Dendritic cell treated with granulocyte-macrophage colony-stimulating factor and Interleukin-4, amounts not matched to agents 40 ng/mL and 50 ng/mL, for 4 days (primary cell): ENCODE results near the gene NKAIN2.
"Not testable (repeated sequence)": the region's sequence is repeated elsewhere in the genome, so short reads cannot be mapped to it uniquely, and the experiment has no call there.

Source experiments
- H3K27ac Mint-ChIP-seq: one replicate; pipeline ENCODE4 v1.8.0; 2022; ENCODE audit warnings: mild to moderate bottlenecking, mixed read lengths
- H3K27me3 Mint-ChIP-seq: one replicate; pipeline ENCODE4 v1.8.0; 2022; ENCODE audit warnings: mild to moderate bottlenecking, mixed read lengths
- H3K36me3 Mint-ChIP-seq: one replicate; pipeline ENCODE4 v1.8.0; 2022; ENCODE audit warnings: low read depth, mixed read lengths
- H3K4me1 Mint-ChIP-seq: one replicate; pipeline ENCODE4 v1.8.0; 2022; ENCODE audit warnings: low read depth, mixed read lengths
- H3K4me3 Mint-ChIP-seq: one replicate; pipeline ENCODE4 v1.8.0; 2022; ENCODE audit warnings: mild to moderate bottlenecking, moderate library complexity, mixed read lengths
- H3K9me3 Mint-ChIP-seq: one replicate; pipeline ENCODE4 v1.8.0; 2022; ENCODE audit warnings: mixed read lengths
- intact Hi-C: fragments of 100-400 bp; cut with micrococcal nuclease; formaldehyde crosslinking; loops from one replicate; pipeline ENCODE4 v1.15.0; 2022

The NKAIN2 gene

DNA sequence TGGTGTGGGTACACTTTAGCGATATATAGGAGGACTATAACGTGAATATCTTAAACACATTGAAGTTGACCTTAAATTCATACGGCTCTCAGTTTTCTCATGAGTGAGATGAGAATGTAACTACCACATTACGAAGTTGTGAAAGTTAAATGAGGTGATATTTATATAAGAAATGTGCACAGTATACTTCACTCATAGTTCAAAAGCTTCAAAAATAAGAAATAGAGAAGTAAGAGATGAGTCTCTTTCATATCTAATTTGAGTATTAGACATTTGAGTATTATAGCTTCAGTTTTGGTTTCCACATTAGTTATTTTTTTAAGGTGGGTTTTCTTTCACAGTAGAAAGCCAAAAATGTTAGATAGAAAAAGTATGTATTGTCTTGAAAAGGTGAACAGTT lies 183.3 kb downstream of the NKAIN2 start:
- intact Hi-C loops: no loop called here
- Mint-ChIP-seq H3K9me3 (no peaks in the 10 kb centered on the region), H3K27me3 (no peaks in the 10 kb centered on the region), H3K4me1 (no peaks in the 10 kb centered on the region), H3K4me3 (no peak overlapping the region), H3K27ac (no peak overlapping the region), H3K36me3 (no peaks in the 10 kb centered on the region)

DNA sequence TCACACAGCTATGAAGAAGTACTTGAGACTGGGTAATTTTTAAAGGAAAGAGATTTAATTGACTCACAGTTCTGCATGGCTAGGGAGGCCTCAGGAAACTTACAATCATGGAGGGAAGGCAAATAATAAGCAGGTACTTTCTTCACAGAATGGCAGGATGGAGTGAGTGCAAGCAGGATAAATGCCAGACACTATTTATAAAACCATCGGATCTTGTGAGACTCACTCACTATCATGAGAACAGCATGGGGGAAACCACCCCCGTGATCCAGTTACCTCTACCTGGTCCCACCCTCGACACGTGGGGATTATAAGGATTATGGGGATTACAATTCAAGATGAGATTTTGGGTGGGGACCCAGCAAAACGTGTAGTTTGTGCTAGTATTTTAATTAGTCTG lies 186.3 kb downstream of the NKAIN2 start:
- H3K27me3 Mint-ChIP-seq, H3K9me3 Mint-ChIP-seq, H3K27ac Mint-ChIP-seq, intact Hi-C loops, H3K36me3 Mint-ChIP-seq, H3K4me3 Mint-ChIP-seq, H3K4me1 Mint-ChIP-seq: not testable (repeated sequence)

DNA sequence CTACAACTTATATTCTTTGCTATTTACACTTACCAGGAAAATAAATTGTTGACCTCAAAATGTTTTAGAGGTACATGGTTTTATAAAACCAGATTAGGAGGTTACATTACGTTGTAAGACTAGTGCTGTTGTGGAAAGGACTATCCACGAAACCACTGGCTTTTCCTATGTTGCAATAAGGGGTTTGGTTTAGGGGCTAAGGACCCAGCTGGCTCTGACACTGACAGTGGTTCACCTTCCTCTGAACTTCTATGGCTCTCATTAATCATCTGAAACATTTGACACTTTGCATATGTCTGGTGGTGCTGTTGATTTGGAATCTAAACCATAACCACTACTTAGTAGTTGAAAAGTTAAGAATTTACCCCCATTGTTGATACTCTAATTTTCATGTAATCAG lies 186.7 kb downstream of the NKAIN2 start:
- Mint-ChIP-seq H3K36me3 (no peaks in the 10 kb centered on the region), H3K4me1 (no peaks in the 10 kb centered on the region), H3K27me3 (no peaks in the 10 kb centered on the region), H3K4me3 (no peak overlapping the region), H3K27ac (no peak overlapping the region), H3K9me3 (no peaks in the 10 kb centered on the region)
- intact Hi-C loops: no loop called here

DNA sequence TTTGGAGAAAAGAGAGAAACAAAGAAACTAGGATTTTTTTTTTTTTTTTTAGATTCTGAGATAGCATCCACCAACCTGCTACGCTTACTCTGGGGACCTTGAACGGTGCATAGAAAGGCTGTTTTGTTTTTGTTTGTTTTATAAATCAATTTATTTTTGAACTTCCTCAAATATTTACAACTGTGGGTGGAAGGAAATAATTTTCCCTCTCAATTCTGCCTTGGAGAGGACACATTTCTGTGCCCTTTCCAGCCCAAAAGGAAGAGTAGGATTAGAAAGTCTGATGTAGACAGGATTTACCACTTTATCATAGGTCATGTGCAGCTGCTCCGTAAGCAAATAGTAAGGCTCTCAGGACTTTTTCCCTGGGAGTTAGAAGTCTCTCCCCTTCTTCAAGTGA lies 190.5 kb downstream of the NKAIN2 start:
- Mint-ChIP-seq H3K27ac (no peak overlapping the region), H3K27me3 (no peaks in the 10 kb centered on the region), H3K4me1 (no peaks in the 10 kb centered on the region), H3K36me3 (no peaks in the 10 kb centered on the region), H3K9me3 (no peaks in the 10 kb centered on the region), H3K4me3 (no peak overlapping the region)
- intact Hi-C loops: no loop called here

DNA sequence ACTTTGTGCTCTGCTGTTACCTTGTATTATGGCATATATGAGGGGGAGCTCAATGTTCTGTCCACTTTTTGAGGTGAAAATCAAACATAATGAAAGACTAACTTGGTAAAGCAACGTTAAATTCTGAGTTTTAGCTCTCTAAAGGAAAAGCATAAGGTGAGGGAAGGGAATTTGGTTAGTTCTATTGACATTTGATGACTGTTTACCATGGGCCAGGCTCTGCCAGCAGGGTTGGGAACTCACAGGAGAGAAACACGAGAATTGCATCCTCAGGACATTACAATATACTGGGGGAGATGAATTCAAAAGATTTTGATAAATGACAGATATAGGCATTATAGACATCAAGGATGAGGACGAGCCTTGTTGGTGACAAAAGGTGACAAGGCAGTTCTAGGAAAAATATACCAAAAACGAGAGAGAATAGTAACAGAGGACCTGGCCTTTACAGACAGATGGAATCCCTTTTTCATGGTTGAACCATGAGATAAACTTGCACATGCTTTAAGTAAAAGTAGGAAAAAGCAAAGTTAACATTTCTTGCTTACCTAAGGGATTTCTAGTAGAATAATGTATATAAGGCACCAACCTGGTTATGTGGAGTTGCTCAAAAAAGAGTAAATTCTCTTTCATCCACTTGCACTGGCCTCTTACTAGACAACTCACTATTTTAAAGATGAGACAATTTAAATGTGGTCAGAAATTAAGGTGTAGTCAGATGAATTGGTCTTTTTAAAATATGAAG lies 191.4 kb downstream of the NKAIN2 start:
- no peaks in the 10 kb centered on the region for H3K9me3 Mint-ChIP-seq
- intact Hi-C loops: no loop called here
- H3K4me3 Mint-ChIP-seq: no peak overlapping the region
- H3K36me3 Mint-ChIP-seq: no peaks in the 10 kb centered on the region
- no peaks in the 10 kb centered on the region for H3K27me3 Mint-ChIP-seq
- no peaks in the 10 kb centered on the region for H3K4me1 Mint-ChIP-seq
- no peak overlapping the region for H3K27ac Mint-ChIP-seq

DNA sequence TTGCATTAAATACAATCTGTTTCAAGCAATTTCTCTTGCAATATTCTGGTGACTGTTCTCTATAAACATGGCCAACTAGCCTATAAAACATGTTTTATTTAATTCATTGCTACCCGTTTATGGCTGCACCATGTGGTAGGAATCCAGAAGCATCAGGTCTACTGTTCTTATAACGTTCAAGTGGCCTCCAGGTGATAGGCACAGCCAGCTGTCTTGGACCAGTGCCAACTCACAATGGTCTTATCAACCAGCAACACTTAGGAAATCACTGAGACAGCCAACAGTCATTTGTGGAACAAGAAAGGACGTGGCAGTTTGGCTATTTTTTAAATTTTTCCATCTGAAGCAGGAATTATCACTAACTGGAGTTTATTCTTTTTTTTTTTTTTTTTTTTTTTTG lies 193.6 kb downstream of the NKAIN2 start:
- no peaks in the 10 kb centered on the region for H3K9me3 Mint-ChIP-seq
- intact Hi-C loops: no loop called here
- H3K36me3 Mint-ChIP-seq: no peaks in the 10 kb centered on the region
- H3K4me1 Mint-ChIP-seq: no peaks in the 10 kb centered on the region
- H3K4me3 Mint-ChIP-seq: no peak overlapping the region
- no peak overlapping the region for H3K27ac Mint-ChIP-seq
- H3K27me3 Mint-ChIP-seq: no peaks in the 10 kb centered on the region

DNA sequence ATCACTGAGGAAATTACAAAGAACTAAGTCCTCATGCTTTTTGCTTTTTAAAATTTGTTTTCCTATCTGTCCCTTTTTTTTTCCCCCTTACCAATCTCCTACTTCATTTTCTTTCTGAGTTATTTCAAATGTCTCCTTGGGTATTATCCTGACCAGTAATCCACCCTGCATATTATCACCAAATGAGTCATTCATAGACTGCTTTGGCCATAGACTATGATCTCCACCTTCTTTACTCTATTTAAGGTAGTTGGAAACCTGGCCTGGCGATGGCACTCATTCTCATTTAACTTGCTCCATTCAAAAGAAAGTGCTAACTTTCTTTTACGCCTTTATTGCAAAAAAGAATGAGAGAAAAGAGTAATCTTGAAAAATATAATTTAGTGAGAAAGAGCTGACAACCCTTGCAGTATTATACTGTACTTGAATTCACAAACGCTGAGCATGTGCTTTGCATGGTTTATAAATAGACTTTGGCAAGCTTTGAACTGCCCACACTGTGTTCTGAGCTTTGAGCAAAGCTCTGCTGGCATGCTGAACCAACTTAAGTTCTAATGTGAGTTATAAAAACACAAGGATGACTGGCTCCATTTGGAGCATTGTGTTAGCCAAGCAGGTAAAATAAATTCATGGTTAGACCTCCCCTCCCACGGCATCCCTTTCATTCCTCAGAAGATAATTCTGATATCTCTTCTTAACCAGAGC lies 198.9 kb downstream of the NKAIN2 start:
- intact Hi-C loops: no loop called here
- no peaks in the 10 kb centered on the region for H3K4me1 Mint-ChIP-seq
- no peak overlapping the region for H3K4me3 Mint-ChIP-seq
- no peaks in the 10 kb centered on the region for H3K27me3 Mint-ChIP-seq
- H3K9me3 Mint-ChIP-seq: no peaks in the 10 kb centered on the region
- no peaks in the 10 kb centered on the region for H3K36me3 Mint-ChIP-seq
- no peak overlapping the region for H3K27ac Mint-ChIP-seq

DNA sequence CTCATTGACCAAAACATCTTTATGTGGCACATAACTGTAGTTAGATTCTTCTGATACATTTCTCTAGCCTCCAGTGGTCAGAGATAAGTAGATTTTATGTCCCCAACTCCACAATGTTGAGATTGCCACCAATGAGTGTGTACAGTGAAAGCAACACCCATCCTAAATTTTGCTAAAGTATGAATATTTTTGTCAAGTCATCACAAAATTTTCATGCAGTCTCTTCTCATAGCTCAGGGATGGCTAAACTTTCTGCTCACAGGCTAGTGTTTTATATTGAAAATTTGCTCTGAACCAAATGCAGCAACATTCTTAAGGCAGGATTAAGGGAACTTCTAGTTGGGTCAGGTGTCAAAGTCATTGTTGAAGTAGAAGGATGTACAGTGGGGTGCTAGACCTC lies 203.6 kb downstream of the NKAIN2 start:
- no peaks in the 10 kb centered on the region for H3K4me1 Mint-ChIP-seq

DNA sequence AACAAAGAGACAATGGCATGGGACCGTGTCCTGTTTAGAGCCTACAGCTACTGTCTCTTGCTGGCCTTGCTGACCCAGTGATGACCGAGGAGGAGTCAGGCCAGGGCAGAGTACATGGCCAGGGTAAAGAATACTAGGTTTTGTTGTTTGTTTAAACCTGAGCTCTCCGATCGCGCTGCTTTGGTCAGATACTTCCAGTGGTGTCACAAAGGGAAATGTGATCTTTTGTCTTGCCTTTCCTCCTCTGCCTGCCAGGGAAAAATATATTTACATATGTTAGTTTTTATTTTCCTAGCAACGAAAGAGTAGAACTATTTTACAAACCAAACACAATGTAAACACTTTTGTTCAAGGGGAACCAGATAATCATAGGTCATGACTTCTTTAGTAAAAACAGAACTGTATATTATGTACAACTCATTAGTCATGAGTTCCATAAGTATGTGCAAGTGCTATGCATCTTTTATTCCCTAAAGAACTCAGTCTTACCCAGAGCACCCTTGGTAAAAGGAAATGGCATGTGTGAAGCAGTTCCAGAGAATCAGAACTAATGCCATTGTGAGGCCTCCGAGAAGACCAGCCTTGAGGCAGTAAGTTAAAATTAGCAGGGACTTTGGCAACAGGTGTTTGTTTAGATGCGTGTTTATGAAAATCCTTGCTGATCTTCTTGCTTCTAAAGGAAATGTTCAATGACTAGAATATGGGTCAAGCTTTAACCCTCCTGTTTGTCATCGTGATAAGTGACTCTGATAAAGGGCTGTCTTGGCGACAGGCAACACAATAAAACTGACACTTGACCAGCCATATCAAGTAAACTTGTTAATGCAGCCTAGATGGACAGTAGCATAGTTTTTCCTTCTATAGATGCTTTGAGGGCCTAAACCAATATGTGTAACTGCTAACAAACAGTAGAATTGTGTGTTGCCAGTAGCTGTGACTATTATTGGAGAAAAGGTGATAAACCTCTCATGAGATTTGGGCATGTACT lies 204.6 kb downstream of the NKAIN2 start:
- H3K27ac Mint-ChIP-seq: no peak overlapping the region
- intact Hi-C loops: no loop called here
- no peaks in the 10 kb centered on the region for H3K27me3 Mint-ChIP-seq
- H3K4me3 Mint-ChIP-seq: no peak overlapping the region
- no peaks in the 10 kb centered on the region for H3K36me3 Mint-ChIP-seq
- no peaks in the 10 kb centered on the region for H3K4me1 Mint-ChIP-seq
- no peaks in the 10 kb centered on the region for H3K9me3 Mint-ChIP-seq

More for the DNA sequence above, 203.6 kb downstream of the NKAIN2 start:
- Mint-ChIP-seq H3K27ac (no peak overlapping the region), H3K9me3 (no peaks in the 10 kb centered on the region), H3K36me3 (no peaks in the 10 kb centered on the region), H3K4me3 (no peak overlapping the region), H3K27me3 (no peaks in the 10 kb centered on the region)
- intact Hi-C loops: no loop called here

DNA sequence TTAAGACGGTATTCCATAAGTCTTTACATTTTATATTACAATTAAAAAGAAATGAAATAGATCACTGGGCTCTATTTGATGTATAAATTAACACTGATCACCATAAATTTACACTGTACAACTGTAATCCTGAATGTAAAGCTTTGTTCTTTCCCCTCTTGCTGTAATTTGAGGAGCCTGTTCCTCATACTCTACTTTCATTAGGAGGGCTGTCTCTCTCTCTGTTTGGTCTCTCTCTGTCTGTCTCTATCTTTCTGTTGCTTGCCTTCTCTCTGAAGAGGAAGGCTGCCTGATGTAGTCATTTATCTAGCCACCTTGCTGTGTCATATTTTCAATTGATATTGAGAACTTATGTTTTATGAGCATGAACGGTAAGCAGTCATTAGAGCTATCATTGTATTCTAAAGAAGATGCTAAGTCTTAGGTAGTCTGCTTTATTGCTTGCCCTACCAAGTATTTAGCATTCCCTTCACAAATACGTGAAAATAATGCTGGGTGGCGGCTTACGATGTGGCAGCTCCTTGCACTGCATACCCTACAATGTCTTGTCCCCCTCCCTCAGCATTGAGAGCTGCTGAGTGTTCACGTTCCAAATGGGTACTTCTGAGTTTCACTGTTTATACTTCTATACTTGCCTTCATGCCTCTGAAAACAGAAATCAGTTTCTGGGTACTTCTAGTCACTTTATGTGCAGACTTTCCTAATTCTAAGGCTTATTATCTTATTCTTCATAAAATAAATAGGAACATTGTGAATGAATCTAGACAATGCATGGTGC lies 205.5 kb downstream of the NKAIN2 start:
- Mint-ChIP-seq H3K27me3 (no peaks in the 10 kb centered on the region), H3K36me3 (no peaks in the 10 kb centered on the region), H3K4me3 (no peak overlapping the region), H3K27ac (no peak overlapping the region), H3K9me3 (no peaks in the 10 kb centered on the region), H3K4me1 (no peaks in the 10 kb centered on the region)
- intact Hi-C loops: no loop called here

DNA sequence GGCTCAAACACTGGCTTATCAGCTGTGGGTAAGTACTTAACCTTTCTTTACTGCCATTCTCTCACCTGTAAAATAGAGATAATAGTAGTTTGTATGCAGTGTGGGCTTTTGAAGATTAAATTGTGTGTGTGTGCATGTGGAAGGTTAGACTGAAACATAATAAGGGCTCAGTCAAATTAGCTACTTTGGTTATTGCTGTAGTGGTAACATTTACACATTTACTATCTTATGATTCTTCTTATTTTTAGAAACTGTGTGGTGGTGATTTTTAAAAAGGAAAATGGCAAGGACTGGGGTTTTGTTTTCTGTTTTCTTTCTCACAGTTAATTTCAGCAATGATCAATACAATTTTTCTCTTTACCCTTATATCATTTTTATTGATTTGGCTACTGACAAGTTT lies 206.9 kb downstream of the NKAIN2 start:
- H3K9me3 Mint-ChIP-seq: no peaks in the 10 kb centered on the region
- no peak overlapping the region for H3K4me3 Mint-ChIP-seq
- H3K27me3 Mint-ChIP-seq: no peaks in the 10 kb centered on the region
- H3K4me1 Mint-ChIP-seq: no peaks in the 10 kb centered on the region
- intact Hi-C loops: no loop called here
- no peaks in the 10 kb centered on the region for H3K36me3 Mint-ChIP-seq
- no peak overlapping the region for H3K27ac Mint-ChIP-seq

DNA sequence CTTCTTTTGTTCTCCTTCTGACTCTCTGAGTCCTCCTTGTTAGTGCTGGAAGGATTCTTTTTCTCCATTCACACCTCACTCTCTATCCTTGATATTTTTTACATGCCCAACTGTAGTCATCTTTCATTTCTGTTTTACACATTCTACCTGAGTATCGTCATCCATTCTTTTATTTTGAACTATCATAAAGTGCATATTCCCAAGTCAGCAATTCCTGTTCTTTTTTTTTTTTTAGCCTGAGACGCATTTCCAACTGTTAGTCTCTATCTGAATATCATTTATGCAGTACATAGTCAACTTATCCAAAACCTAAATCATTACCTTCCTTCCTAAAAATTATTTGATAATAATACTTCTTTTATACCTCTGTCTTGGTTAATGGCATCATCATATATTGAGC lies 207.5 kb downstream of the NKAIN2 start:
- H3K27ac Mint-ChIP-seq: no peak overlapping the region
- H3K9me3 Mint-ChIP-seq: no peaks in the 10 kb centered on the region
- H3K4me3 Mint-ChIP-seq: no peak overlapping the region
- no peaks in the 10 kb centered on the region for H3K27me3 Mint-ChIP-seq
- no peaks in the 10 kb centered on the region for H3K4me1 Mint-ChIP-seq
- H3K36me3 Mint-ChIP-seq: no peaks in the 10 kb centered on the region
- intact Hi-C loops: no loop called here

DNA sequence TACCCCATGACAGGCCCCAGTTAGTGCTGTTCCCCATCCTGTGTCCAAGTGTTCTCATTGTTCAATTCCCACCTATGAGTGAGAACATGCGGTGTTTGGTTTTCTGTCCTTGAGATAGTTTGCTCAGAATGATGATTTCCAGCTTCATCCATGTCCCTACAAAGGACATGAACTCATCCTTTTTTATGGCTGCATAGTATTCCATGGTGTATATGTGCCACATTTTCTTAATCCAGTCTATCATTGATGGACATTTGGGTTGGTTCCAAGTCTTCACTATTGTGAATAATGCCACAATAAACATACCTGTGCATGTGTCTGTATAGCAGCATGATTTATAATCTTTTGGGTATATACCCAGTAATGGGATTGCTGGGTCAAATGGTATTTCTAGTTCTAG lies 218.4 kb downstream of the NKAIN2 start:
- H3K4me1 Mint-ChIP-seq, H3K27me3 Mint-ChIP-seq, H3K27ac Mint-ChIP-seq, H3K4me3 Mint-ChIP-seq, intact Hi-C loops, H3K36me3 Mint-ChIP-seq, H3K9me3 Mint-ChIP-seq: not testable (repeated sequence)
